Tibial nerve (tissue), 4 donors: ENCODE results near the gene GPHN. TPM values are rescaled to one million over a fixed set of nuclear protein-coding genes. Genes with fewer than 3 reads are reported as not detected.

Experiments used
- DNase-seq, 2 donors: peaks; one replicate each; pipeline ENCODE4 v3.0.0-alpha.2; 2019; ENCODE audit warnings: low spot score in 2 of 2
- H3K27ac ChIP-seq, 4 donors: fragments of 200-600 bp; sonication (generic) in 3 of 4; one replicate each; pipeline ENCODE4 v1.5.1; 2017 to 2019; ENCODE audit warnings: mild to moderate bottlenecking in 1 of 4
- H3K27me3 ChIP-seq, 2 donors: fragments of 200-600 bp; sonication (generic) in 1 of 2; one replicate each; pipeline versions ENCODE4 v1.5.1 to v1.6.0; 2017 to 2019
- H3K36me3 ChIP-seq, 3 donors: fragments of 200-600 bp; sonication (generic); one replicate each; pipeline ENCODE4 v1.5.1; 2018 to 2019
- H3K4me1 ChIP-seq, 4 donors: fragments of 200-600 bp; sonication (generic) in 3 of 4; one replicate each; pipeline ENCODE4 v1.5.1; 2017 to 2019
- H3K4me3 ChIP-seq, 4 donors: fragments of 200-600 bp; sonication (generic) in 3 of 4; one replicate each; pipeline ENCODE4 v1.5.1; 2017 to 2019; ENCODE audit warnings: mild to moderate bottlenecking in 1 of 4, moderate library complexity in 1 of 4
- H3K9me3 ChIP-seq, 4 donors: fragments of 200-600 bp; sonication (generic) in 3 of 4; one replicate each; pipeline ENCODE4 v1.5.1; 2017 to 2019
- CTCF ChIP-seq, 5 experiments: fragments of 200-600 bp in 3 of 5; fragments of 450-650 bp in 2 of 5; sonication (generic) in 3 of 5; IDR thresholded peaks; one replicate each; pipeline ENCODE4 v1.5.1; 2016 to 2019; ENCODE audit warnings: antibody characterized with exemption in 5 of 5, mild to moderate bottlenecking in 3 of 5, moderate library complexity in 2 of 5
- EP300 ChIP-seq, 2 donors: sonication (generic); formaldehyde crosslinking; IDR thresholded peaks; one replicate each; pipeline ENCODE4 v1.6.1; 2017; ENCODE audit warnings: antibody characterized with exemption in 2 of 2, mild to moderate bottlenecking in 1 of 2
- POLR2A ChIP-seq, 2 donors: fragments of 450-650 bp; IDR thresholded peaks; one replicate each; pipeline ENCODE4 v1.6.1; 2017; ENCODE audit warnings: antibody characterized with exemption in 2 of 2, mild to moderate bottlenecking in 2 of 2, moderate library complexity in 2 of 2
- WGBS, 2 donors: methylation state at CpG; one replicate each; pipeline ENCODE4 v1.1.5; 2018; 5-methylcytosine and 5-hydroxymethylcytosine counted together
- total RNA-seq, 4 donors: library from RNA; depleted of rRNA; stranded (reverse); fragments of >200 nt; gene quantifications; one replicate each; pipeline ENCODE4 v1.1.0, GENCODE V29; 2016

Gene GPHN
- total RNA-seq, 4 donors from 2014 or later, result 16.3 to 73.0 (median 36.8) TPM

- Histone ChIP-seq H3K4me1 (peaks cover 0 to 21% (median 3%) of the 10 kb centered on the region in 4 donors), H3K27me3 (no peaks in the 10 kb centered on the region), H3K4me3 (peak overlapping the region; percentile 60 to 93 (median 82)), H3K27ac (peak overlapping the region; percentile 79 to 93 (median 86)), H3K9me3 (no peaks in the 10 kb centered on the region), H3K36me3 (no peaks in the 10 kb centered on the region)
- WGBS, 2 donors, result 0% methylated on average over 40 to 48 of the region's 57 CpGs
- DNase-seq, result peak; percentile 27 to 30
- TF ChIP-seq POLR2A (IDR thresholded peaks at IDR 0.05) (no peak), CTCF (IDR thresholded peaks at IDR 0.05) (no peak), EP300 (IDR thresholded peaks at IDR 0.05) (no peak)
Observed at GRCh38 chr14:66508846-66509621, 1.1 kb downstream of the GPHN start.

- Histone ChIP-seq H3K36me3 (no peaks in the 10 kb centered on the region), H3K27me3 (no peaks in the 10 kb centered on the region), H3K4me1 (peaks cover 0 to 21% (median 3%) of the 10 kb centered on the region in 4 donors), H3K27ac (peak overlapping the region in 2 of 4 donors; percentile 88 to 93), H3K4me3 (peak overlapping the region in 3 of 4 donors; percentile 60 to 93 (median 82)), H3K9me3 (no peaks in the 10 kb centered on the region)
- TF ChIP-seq POLR2A (IDR thresholded peaks at IDR 0.05), result no peak
- TF ChIP-seq EP300 (IDR thresholded peaks at IDR 0.05), result no peak
- no peak for TF ChIP-seq CTCF (IDR thresholded peaks at IDR 0.05)
- 43 to 58% methylated on average over 4 of the region's 4 CpGs for WGBS, 2 donors
- DNase-seq, result no peak
Observed at GRCh38 chr14:66509874-66510273, 1.9 kb downstream of the GPHN start.

DNA sequence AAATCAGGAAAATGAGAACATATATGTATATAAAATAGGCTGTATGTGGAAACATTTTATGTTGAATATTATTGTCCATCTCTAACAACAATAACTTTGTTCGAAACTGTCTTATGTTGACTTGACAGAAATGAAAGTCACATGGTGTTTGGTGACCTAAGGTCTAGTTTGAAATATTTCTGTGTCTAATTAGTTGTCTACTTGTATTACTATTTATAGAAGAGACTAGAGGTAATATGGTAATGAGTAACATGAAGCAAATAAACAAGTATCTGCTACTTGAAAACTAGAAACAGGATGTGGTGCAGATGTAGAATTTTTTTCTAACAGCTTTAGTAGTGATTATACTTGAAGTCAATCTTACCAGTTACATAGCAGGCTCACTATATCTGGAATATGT is 3.9 kb downstream of the GPHN start:
- no peaks in the 10 kb centered on the region for H3K36me3 ChIP-seq
- no peak for DNase-seq
- H3K4me3 ChIP-seq, result no peak overlapping the region
- no peaks in the 10 kb centered on the region for H3K27me3 ChIP-seq
- peaks cover 0 to 17% (median 3%) of the 10 kb centered on the region in 4 donors for H3K4me1 ChIP-seq
- no peak for TF ChIP-seq POLR2A (IDR thresholded peaks at IDR 0.05)
- TF ChIP-seq EP300 (IDR thresholded peaks at IDR 0.05), result no peak
- TF ChIP-seq CTCF (IDR thresholded peaks at IDR 0.05), result no peak
- no peak overlapping the region for H3K27ac ChIP-seq
- 78 to 79% methylated on average over 1 of the region's 1 CpG for WGBS, 2 donors
- H3K9me3 ChIP-seq, result no peaks in the 10 kb centered on the region

DNA sequence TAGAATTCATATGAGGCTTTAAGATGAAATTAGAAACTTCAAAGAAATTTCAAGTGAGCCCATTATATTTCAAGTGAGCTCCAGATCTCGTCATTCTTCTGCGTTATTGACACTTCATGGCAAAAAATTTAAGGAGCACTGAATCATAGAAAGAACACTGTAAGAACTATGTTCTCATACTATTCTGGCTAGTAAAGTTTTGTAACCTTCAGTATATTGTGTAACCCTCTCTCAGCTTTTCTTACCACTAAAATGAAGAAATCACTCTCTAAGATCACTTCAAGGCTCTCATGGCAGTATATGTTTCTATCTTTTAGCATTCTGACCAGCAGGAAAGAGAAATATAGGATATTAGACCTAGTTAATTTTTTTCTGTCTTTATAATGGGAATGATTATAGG is 6.3 kb downstream of the GPHN start:
- Histone ChIP-seq H3K27me3 (no peaks in the 10 kb centered on the region), H3K9me3 (no peaks in the 10 kb centered on the region), H3K4me1 (peaks cover 0 to 13% (median 3%) of the 10 kb centered on the region in 4 donors), H3K4me3 (no peak overlapping the region), H3K27ac (no peak overlapping the region), H3K36me3 (no peaks in the 10 kb centered on the region)
- TF ChIP-seq POLR2A (IDR thresholded peaks at IDR 0.05) (no peak), EP300 (IDR thresholded peaks at IDR 0.05) (no peak), CTCF (IDR thresholded peaks at IDR 0.05) (no peak)
- DNase-seq, result no peak
- WGBS, 2 donors, result 86 to 89% methylated on average over 2 of the region's 2 CpGs

GRCh38 chr14:66530526-66530925 is 22.6 kb downstream of the GPHN start:
- 87 to 90% methylated on average over 9 of the region's 9 CpGs for WGBS, 2 donors
- TF ChIP-seq EP300 (IDR thresholded peaks at IDR 0.05) (no peak), POLR2A (IDR thresholded peaks at IDR 0.05) (no peak), CTCF (IDR thresholded peaks at IDR 0.05) (no peak)
- Histone ChIP-seq H3K9me3 (peaks cover 0 to 2% (median 0%) of the 10 kb centered on the region in 4 donors), H3K4me3 (no peak overlapping the region), H3K27ac (no peak overlapping the region), H3K27me3 (no peaks in the 10 kb centered on the region), H3K4me1 (peaks cover 0 to 4% (median 0%) of the 10 kb centered on the region in 4 donors), H3K36me3 (no peaks in the 10 kb centered on the region)
- DNase-seq, result no peak
